GM12891 (cell line): ENCODE measurements around the gene BAIAP3.

Source experiments
- POLR2A ChIP-seq: IDR thresholded peaks from 2 replicates; pipeline ENCODE4 v1.6.1; 2011; ENCODE audit warnings: low read depth, low read length, control low read depth
- POLR2AphosphoS5 ChIP-seq: IDR thresholded peaks from 2 replicates; pipeline ENCODE4 v1.6.1; 2011; ENCODE audit warnings: low read depth, low read length, control low read depth

GRCh38 chr16:1343428-1344242 is 10.2 kb downstream of the BAIAP3 start:
- no peak for TF ChIP-seq POLR2A
- no peak for TF ChIP-seq POLR2AphosphoS5
